OCI-LY1 (cell line): ENCODE data around the gene SORD.

Experiments used
- EZH2 ChIP-seq: fragments of 200-600 bp; sonication (generic), shearing (Covaris generic); IDR thresholded peaks from 2 replicates; pipeline ENCODE4 v1.8.0; 2017; ENCODE audit warnings: borderline replicate concordance, mixed run types, mild to moderate bottlenecking, antibody characterized with exemption, low read length, moderate library complexity, mixed read lengths
- TF ChIP-seq, protein P1 (sequence below): fragments of 200-600 bp; sonication (generic), shearing (Covaris generic); IDR thresholded peaks from 2 replicates; pipeline ENCODE4 v1.5.1; 2017; ENCODE audit warnings: mild to moderate bottlenecking, antibody characterized with exemption, low read length, moderate library complexity, mixed read lengths

DNA sequence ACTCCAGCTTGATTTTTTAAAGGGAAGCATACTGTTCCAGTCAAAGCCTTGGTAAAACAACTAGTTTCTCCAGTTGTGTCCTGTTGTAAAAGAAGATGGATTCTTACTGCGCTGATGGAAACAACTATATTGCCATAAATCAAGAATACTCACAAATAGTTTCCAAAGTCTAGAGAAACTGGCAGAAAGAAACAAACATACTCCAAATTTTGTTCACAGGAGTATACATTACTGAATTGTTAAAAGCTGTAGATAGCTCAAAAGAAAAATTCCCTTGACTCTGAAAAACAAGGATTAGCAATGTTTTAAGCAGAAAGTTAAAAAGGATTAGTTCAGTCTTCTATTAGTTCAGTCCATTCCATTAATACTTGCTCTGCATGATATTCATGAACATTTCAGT is 27.6 kb downstream of the SORD start:
- TF ChIP-seq, protein P1, sequence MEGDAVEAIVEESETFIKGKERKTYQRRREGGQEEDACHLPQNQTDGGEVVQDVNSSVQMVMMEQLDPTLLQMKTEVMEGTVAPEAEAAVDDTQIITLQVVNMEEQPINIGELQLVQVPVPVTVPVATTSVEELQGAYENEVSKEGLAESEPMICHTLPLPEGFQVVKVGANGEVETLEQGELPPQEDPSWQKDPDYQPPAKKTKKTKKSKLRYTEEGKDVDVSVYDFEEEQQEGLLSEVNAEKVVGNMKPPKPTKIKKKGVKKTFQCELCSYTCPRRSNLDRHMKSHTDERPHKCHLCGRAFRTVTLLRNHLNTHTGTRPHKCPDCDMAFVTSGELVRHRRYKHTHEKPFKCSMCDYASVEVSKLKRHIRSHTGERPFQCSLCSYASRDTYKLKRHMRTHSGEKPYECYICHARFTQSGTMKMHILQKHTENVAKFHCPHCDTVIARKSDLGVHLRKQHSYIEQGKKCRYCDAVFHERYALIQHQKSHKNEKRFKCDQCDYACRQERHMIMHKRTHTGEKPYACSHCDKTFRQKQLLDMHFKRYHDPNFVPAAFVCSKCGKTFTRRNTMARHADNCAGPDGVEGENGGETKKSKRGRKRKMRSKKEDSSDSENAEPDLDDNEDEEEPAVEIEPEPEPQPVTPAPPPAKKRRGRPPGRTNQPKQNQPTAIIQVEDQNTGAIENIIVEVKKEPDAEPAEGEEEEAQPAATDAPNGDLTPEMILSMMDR = no peak
- no peak for TF ChIP-seq EZH2
